Measurements from ENCODE around the gene QSOX1. TPM values are rescaled to one million over a fixed set of nuclear protein-coding genes. Genes with fewer than 3 reads are reported as not detected.
A peak's percentile ranks its signal among the peaks of the same experiment; 100 is the strongest.

QSOX1 gene
- total and polyA plus RNA-seq, 9 of the 15 experiments (the other 6 are each of a cell fraction or from before 2014, with no cell fraction given): 4.0 to 53.1 (median 15.0) TPM

DNA sequence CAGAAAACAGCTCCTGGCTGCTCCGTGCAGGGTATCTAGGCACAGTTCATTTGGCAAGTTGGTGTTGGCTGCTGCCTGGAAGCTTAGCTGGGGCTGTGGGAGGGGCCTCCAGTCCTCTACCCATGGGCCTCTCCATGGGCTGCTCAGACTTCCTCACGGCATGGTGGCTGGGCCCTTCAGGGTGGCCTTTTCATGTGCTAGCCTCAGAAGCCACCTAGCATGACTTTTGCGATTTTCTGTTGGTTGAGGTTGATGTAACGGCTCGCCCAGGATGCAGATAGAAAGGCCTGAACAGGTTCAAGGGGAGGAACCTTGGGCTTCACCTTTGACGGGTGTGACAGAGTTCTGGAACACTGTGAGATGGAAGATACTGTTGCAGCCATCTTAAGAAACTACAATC is 49.6 kb downstream of the QSOX1 start:
- no peaks in the 10 kb centered on the region for H3K79me2 ChIP-seq (ENCODE audit: control insufficient read depth, insufficient read depth, low read length)
- peak overlapping the region in 1 of 2 experiments; percentile 10; a peak in 1 of 4 replicates for H3K9ac ChIP-seq (ENCODE audit: insufficient read depth in 1 of 2, low read depth in 2 of 2, low read length in 2 of 2)
- H3K27ac ChIP-seq (ENCODE audit: extremely low read depth, low read depth, low read length): no peak overlapping the region
- intact Hi-C loops (cut with micrococcal nuclease): no loop called here
- no peak overlapping the region for H3K4me2 ChIP-seq (ENCODE audit: insufficient read depth, low read length)
- no peaks in the 10 kb centered on the region for H3K27me3 ChIP-seq (ENCODE audit: control insufficient read depth in 2 of 2, insufficient read depth in 2 of 2, low read length in 2 of 2)
- peak overlapping the region; percentile 20 for H2AFZ ChIP-seq (ENCODE audit: low read depth, low read length)
- DNase-seq (ENCODE audit: extremely low read depth in 1 of 4, low spot score in 3 of 4) (no peak), FAIRE-seq (peak; percentile 11), ATAC-seq (peak; percentile 49)
- H3K36me3 ChIP-seq (ENCODE audit: control insufficient read depth, insufficient read depth, low read length): no peaks in the 10 kb centered on the region
- no peaks in the 10 kb centered on the region for H3K9me1 ChIP-seq (ENCODE audit: control insufficient read depth, insufficient read depth, low read length)
- ChIA-PET POLR2A (interaction anchor here (0.6 to 1.7 kb wide), 2 partner anchors 19 to 98 kb away, joined by 3 to 5 read pairs; no protein-coding TSS in a partner anchor), CTCF (ENCODE audit: low intra/inter-chr PET ratio) (no interaction called here)
- no peaks in the 10 kb centered on the region for H4K20me1 ChIP-seq (replicated peaks; ENCODE audit: control insufficient read depth, insufficient read depth, low read length)
- in situ Hi-C loops (cut with MboI): no loop called here
- WGBS (ENCODE audit: insufficient coverage, low coverage, missing lambda C conversion rate): 27% methylated on average over 6 of the region's 6 CpGs
- BruUV-seq (replicated peaks): no TSS peak
- no peaks in the 10 kb centered on the region for H3K4me1 ChIP-seq (replicated peaks in 1 of 2; ENCODE audit: control insufficient read depth in 2 of 2, insufficient read depth in 2 of 2, low read length in 2 of 2)
- no peak overlapping the region for H3K4me3 ChIP-seq
- no peak for TF ChIP-seq CBFA2T2 (conservative IDR thresholded peaks at IDR 0.05)
- no peaks in the 10 kb centered on the region for H3K9me3 ChIP-seq (replicated peaks; ENCODE audit: control insufficient read depth, insufficient read depth, low read depth, low read length)

DNA sequence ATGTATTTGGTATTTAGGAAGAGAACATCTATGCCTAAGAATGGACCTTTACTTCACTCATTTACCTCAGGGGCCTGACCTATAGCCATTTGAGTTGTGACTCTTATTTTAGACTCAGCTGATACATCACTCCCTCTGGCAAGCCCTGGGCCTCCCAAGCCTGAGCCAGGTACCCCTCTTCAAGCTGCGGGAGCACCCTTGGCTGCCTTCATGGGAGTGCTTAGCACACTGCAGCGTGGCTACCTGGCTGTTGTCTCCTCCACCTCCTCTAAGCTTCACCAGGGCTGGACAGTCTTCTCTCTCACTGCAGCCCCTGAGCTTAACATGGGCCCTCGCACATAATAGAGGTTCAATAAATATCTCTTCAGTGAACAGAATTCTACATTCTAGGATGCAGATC is 51.9 kb downstream of the QSOX1 start:
- intact Hi-C loops (cut with micrococcal nuclease) (no loop called here), in situ Hi-C loops (cut with MboI) (no loop called here)
- H3K4me1 ChIP-seq (replicated peaks in 1 of 2; ENCODE audit: control insufficient read depth in 2 of 2, insufficient read depth in 2 of 2, low read length in 2 of 2): peaks cover 0 to 6% of the 10 kb centered on the region in 2 experiments; a peak in 1 of 5 replicates
- no peaks in the 10 kb centered on the region for H4K20me1 ChIP-seq (replicated peaks; ENCODE audit: control insufficient read depth, insufficient read depth, low read length)
- DNase-seq (ENCODE audit: extremely low read depth in 1 of 4, low spot score in 3 of 4): no peak
- no peaks in the 10 kb centered on the region for H3K79me2 ChIP-seq (ENCODE audit: control insufficient read depth, insufficient read depth, low read length)
- CTCF ChIA-PET (ENCODE audit: low intra/inter-chr PET ratio): no interaction called here
- H2AFZ ChIP-seq (ENCODE audit: low read depth, low read length): no peak overlapping the region
- H3K27me3 ChIP-seq (ENCODE audit: control insufficient read depth in 2 of 2, insufficient read depth in 2 of 2, low read length in 2 of 2): no peaks in the 10 kb centered on the region
- 12% methylated on average over 3 of the region's 3 CpGs for WGBS (ENCODE audit: insufficient coverage, low coverage, missing lambda C conversion rate)
- no peak overlapping the region for H3K27ac ChIP-seq (ENCODE audit: extremely low read depth, low read depth, low read length)
- H3K9ac ChIP-seq (ENCODE audit: insufficient read depth in 1 of 2, low read depth in 2 of 2, low read length in 2 of 2): no peak overlapping the region
- H3K9me3 ChIP-seq (replicated peaks; ENCODE audit: control insufficient read depth, insufficient read depth, low read depth, low read length): no peaks in the 10 kb centered on the region
- no peak for ATAC-seq
- H3K4me2 ChIP-seq (ENCODE audit: insufficient read depth, low read length): no peak overlapping the region
- H3K9me1 ChIP-seq (ENCODE audit: control insufficient read depth, insufficient read depth, low read length): no peaks in the 10 kb centered on the region
- H3K36me3 ChIP-seq (ENCODE audit: control insufficient read depth, insufficient read depth, low read length): no peaks in the 10 kb centered on the region
- no peak overlapping the region for H3K4me3 ChIP-seq
- no peak for FAIRE-seq
- BruUV-seq (replicated peaks): no TSS peak
- POLR2A ChIA-PET: interaction anchor here (0.9 kb wide), 1 partner anchor 20 kb away, joined by 5 read pairs; no protein-coding TSS in a partner anchor
- TF ChIP-seq SNIP1 (IDR thresholded peaks at IDR 0.05; ENCODE audit: low read depth): no peak
- TF ChIP-seq ZNF41 (CRISPR knock-in tag; conservative IDR thresholded peaks at IDR 0.05): no peak
- no peak for TF ChIP-seq TBP (optimal IDR thresholded peaks at IDR 0.05; ENCODE audit: low read depth, low read length)
- no peak for TF ChIP-seq ZNF212 (CRISPR knock-in tag; IDR thresholded peaks at IDR 0.05)
- TF ChIP-seq TEAD2 (tag; IDR thresholded peaks at IDR 0.05): no peak
- no peak for TF ChIP-seq EWSR1 (IDR thresholded peaks at IDR 0.05; ENCODE audit: borderline replicate concordance, low read depth, partially characterized antibody)
- TF ChIP-seq CBX3 (IDR thresholded peaks at IDR 0.05; ENCODE audit: borderline replicate concordance in 1 of 2, low read length in 2 of 2): no peak
- TF ChIP-seq ZNF184 (CRISPR knock-in tag; IDR thresholded peaks at IDR 0.05): no peak
- TF ChIP-seq MTA2 (IDR thresholded peaks at IDR 0.05; ENCODE audit: low read depth): no peak
- TF ChIP-seq RBM34 (IDR thresholded peaks at IDR 0.05; ENCODE audit: borderline replicate concordance, insufficient read depth, low read length): no peak
- TF ChIP-seq TFAM (CRISPR knock-in tag; conservative IDR thresholded peaks at IDR 0.05): no peak
- no peak for TF ChIP-seq SREBF2 (CRISPR knock-in tag; IDR thresholded peaks at IDR 0.05)
- TF ChIP-seq, protein P1, sequence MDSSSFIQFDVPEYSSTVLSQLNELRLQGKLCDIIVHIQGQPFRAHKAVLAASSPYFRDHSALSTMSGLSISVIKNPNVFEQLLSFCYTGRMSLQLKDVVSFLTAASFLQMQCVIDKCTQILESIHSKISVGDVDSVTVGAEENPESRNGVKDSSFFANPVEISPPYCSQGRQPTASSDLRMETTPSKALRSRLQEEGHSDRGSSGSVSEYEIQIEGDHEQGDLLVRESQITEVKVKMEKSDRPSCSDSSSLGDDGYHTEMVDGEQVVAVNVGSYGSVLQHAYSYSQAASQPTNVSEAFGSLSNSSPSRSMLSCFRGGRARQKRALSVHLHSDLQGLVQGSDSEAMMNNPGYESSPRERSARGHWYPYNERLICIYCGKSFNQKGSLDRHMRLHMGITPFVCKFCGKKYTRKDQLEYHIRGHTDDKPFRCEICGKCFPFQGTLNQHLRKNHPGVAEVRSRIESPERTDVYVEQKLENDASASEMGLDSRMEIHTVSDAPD (CRISPR knock-in tag; IDR thresholded peaks at IDR 0.05): no peak

All from K562 (cell line).